SK-N-SH treated with all-trans-retinoic acid at 6 μM for 48 hours (cell line): ENCODE measurements around the gene ASPA.

Experiments used
- RARB ChIP-seq: fragments of 250-450 bp; sonication (Bioruptor Pico); IDR thresholded peaks from 2 replicates; pipeline ENCODE4 v1.8.0; 2021; ENCODE audit warnings: mild to moderate bottlenecking, moderate library complexity
- TOX ChIP-seq: fragments of 250-450 bp; sonication (Bioruptor Pico); IDR thresholded peaks from 2 replicates; pipeline ENCODE4 v1.8.0; 2021; ENCODE audit warnings: mild to moderate bottlenecking, moderate library complexity, borderline replicate concordance
- TF ChIP-seq, protein P1 (sequence below): fragments of 250-450 bp; sonication (Bioruptor Pico); IDR thresholded peaks from 2 replicates; pipeline ENCODE4 v1.8.0; 2021; ENCODE audit warnings: low read depth, mild to moderate bottlenecking, moderate library complexity, borderline replicate concordance
- TF ChIP-seq, protein P2 (sequence below): fragments of 250-450 bp; sonication (Bioruptor Pico); IDR thresholded peaks from 2 replicates; pipeline ENCODE4 v1.5.1; 2021; ENCODE audit warnings: mild to moderate bottlenecking, moderate library complexity

DNA sequence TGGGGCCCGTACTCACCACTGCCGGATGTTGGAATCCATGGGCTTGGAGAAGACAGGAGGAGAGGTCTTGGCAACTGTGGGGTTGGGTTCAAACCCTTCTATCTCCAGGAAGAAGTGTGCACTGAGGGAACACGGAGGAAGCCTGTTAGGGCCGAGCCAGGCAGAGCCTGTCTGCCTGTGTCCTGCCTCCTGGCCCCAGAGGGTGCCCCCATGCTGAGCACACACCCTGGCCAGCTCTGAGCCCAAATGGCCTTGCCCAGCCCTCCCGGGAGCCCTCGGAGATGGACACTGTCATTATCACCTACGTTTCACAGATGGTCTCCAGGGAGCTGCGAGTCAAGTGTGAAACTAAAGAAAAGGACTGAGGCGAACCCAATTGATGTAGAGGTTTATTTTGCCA, 69.4 kb downstream of the ASPA start:
- TF ChIP-seq, protein P1, sequence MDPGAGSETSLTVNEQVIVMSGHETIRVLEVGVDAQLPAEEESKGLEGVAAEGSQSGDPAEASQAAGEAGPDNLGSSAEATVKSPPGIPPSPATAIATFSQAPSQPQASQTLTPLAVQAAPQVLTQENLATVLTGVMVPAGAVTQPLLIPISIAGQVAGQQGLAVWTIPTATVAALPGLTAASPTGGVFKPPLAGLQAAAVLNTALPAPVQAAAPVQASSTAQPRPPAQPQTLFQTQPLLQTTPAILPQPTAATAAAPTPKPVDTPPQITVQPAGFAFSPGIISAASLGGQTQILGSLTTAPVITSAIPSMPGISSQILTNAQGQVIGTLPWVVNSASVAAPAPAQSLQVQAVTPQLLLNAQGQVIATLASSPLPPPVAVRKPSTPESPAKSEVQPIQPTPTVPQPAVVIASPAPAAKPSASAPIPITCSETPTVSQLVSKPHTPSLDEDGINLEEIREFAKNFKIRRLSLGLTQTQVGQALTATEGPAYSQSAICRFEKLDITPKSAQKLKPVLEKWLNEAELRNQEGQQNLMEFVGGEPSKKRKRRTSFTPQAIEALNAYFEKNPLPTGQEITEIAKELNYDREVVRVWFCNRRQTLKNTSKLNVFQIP (CRISPR knock-in tag) = no peak
- TF ChIP-seq TOX (CRISPR knock-in tag) = no peak
- TF ChIP-seq RARB (CRISPR knock-in tag) = no peak
- TF ChIP-seq, protein P2, sequence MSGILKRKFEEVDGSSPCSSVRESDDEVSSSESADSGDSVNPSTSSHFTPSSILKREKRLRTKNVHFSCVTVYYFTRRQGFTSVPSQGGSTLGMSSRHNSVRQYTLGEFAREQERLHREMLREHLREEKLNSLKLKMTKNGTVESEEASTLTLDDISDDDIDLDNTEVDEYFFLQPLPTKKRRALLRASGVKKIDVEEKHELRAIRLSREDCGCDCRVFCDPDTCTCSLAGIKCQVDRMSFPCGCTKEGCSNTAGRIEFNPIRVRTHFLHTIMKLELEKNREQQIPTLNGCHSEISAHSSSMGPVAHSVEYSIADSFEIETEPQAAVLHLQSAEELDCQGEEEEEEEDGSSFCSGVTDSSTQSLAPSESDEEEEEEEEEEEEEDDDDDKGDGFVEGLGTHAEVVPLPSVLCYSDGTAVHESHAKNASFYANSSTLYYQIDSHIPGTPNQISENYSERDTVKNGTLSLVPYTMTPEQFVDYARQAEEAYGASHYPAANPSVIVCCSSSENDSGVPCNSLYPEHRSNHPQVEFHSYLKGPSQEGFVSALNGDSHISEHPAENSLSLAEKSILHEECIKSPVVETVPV = no peak
